Lower leg skin (tissue), 3 donors: ENCODE results near the gene ERN1.

Experiments used
- CTCF ChIP-seq, 3 donors: fragments of 450-650 bp; IDR thresholded peaks; one replicate each; pipeline ENCODE4 v1.5.1; 2016; ENCODE audit warnings: antibody characterized with exemption in 3 of 3, mild to moderate bottlenecking in 3 of 3, moderate library complexity in 2 of 3
- POLR2A ChIP-seq, 2 donors: fragments of 450-650 bp; IDR thresholded peaks; one replicate each; pipeline ENCODE4 v1.6.1; 2016 to 2017; ENCODE audit warnings: antibody characterized with exemption in 2 of 2, mild to moderate bottlenecking in 1 of 2, moderate library complexity in 1 of 2

DNA sequence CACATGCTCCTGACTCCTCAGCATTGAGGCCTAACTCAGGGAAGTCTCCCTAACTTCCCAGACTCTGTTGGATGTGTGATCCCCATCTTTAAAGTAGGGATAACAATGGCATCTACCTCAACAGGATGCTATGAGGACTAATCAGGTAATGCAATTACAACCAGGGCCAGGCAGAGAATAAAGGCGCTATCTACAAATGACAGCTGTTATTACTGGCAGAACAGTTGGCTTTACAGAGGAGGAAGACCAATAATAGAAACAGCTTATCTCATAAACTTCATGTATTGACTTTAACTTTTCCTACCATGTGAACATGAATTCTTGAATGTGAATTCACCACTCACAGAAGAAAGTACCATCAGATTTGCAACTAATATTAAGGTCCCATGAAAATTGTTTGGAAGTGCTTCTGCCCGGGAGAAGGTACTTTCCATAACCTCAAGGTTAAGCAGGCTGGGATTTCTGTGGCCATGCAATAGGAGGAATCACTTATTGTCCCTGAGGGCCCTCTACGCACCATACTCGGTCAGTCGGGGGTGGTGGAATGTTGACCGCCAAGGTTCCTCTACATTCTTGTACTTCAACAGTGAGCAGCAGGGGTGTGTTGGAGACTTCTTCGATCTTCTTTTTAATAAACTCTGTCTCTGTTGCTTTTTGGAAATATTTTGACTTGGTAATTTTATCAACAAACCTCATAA, 22.6 kb upstream of the ERN1 start:
- TF ChIP-seq CTCF (IDR thresholded peaks at IDR 0.05) (no peak), POLR2A (IDR thresholded peaks at IDR 0.05) (no peak)
